HepG2 (cell line): Measurements from ENCODE around the gene INHA. TPM values are rescaled to one million over a fixed set of nuclear protein-coding genes. Genes with fewer than 3 reads are reported as not detected.

ENCODE experiments used
- ARHGAP35 ChIP-seq: sonication (generic); formaldehyde crosslinking; IDR thresholded peaks from 2 replicates; pipeline ENCODE4 v1.9.0; 2022; ENCODE audit warnings: mild to moderate bottlenecking, inconsistent platforms, moderate library complexity, missing genetic modification reagents, borderline replicate concordance
- CTCF ChIP-seq: sonication (generic); formaldehyde crosslinking; IDR thresholded peaks from 2 replicates; pipeline ENCODE4 v1.5.0; 2020; ENCODE audit warnings: mild to moderate bottlenecking, missing genetic modification reagents, moderate library complexity
- DBP ChIP-seq: sonication (generic); formaldehyde crosslinking; IDR thresholded peaks from 2 replicates; pipeline ENCODE4 v1.4.0; 2020; ENCODE audit warnings: missing genetic modification reagents; ENCODE audit errors: not compliant biosample characterization
- EED ChIP-seq: sonication (generic); formaldehyde crosslinking; IDR thresholded peaks from 2 replicates; pipeline ENCODE4 v1.5.0; 2020; ENCODE audit warnings: mild to moderate bottlenecking, missing genetic modification reagents
- ETV6 ChIP-seq: sonication (generic); formaldehyde crosslinking; conservative IDR thresholded peaks from 2 replicates; pipeline ENCODE4 v1.4.0; 2020; ENCODE audit warnings: missing genetic modification reagents
- FOXA3 ChIP-seq: IDR thresholded peaks from 2 replicates; pipeline ENCODE4 v1.6.1; 2016; ENCODE audit warnings: missing genetic modification reagents, missing compliant biosample characterization
- GABPB1 ChIP-seq: IDR thresholded peaks from 2 replicates; pipeline ENCODE4 v1.6.1; 2016; ENCODE audit warnings: mild to moderate bottlenecking, missing genetic modification reagents, moderate library complexity, missing compliant biosample characterization
- GLMP ChIP-seq: sonication (generic); formaldehyde crosslinking; IDR thresholded peaks from 2 replicates; pipeline ENCODE4 v1.9.0; 2021; ENCODE audit warnings: missing genetic modification reagents, mild to moderate bottlenecking, borderline replicate concordance
- KDM3A ChIP-seq: IDR thresholded peaks from 2 replicates; pipeline ENCODE4 v1.6.1; 2018; ENCODE audit warnings: low read depth, missing compliant biosample characterization
- MBD4 ChIP-seq: IDR thresholded peaks from 2 replicates; pipeline ENCODE4 v1.6.1; 2012; ENCODE audit warnings: low read length, inconsistent platforms, borderline replicate concordance
- PLSCR1 ChIP-seq: sonication (generic); formaldehyde crosslinking; IDR thresholded peaks from 2 replicates; pipeline ENCODE4 v1.5.0; 2020; ENCODE audit warnings: missing genetic modification reagents, mild to moderate bottlenecking, borderline replicate concordance
- SMARCE1 ChIP-seq: fragments of 450-650 bp; IDR thresholded peaks from 2 replicates; pipeline ENCODE4 v1.6.1; 2017; ENCODE audit warnings: borderline replicate concordance
- TOPORS ChIP-seq: sonication (generic); formaldehyde crosslinking; IDR thresholded peaks from 2 replicates; pipeline ENCODE4 v1.8.0; 2023; ENCODE audit warnings: mild to moderate bottlenecking, missing genetic modification reagents
- ZFP90 ChIP-seq: sonication (generic); formaldehyde crosslinking; IDR thresholded peaks from 2 replicates; pipeline ENCODE4 v1.8.0; 2022; ENCODE audit warnings: missing genetic modification reagents, mild to moderate bottlenecking, inconsistent platforms, borderline replicate concordance
- ZHX1 ChIP-seq: sonication (generic); formaldehyde crosslinking; IDR thresholded peaks from 2 replicates; pipeline ENCODE4 v1.8.1; 2022; ENCODE audit warnings: low read depth, mild to moderate bottlenecking, missing genetic modification reagents
- ZNF205 ChIP-seq: IDR thresholded peaks from 2 replicates; pipeline ENCODE4 v1.6.1; 2018; ENCODE audit warnings: missing biosample characterization, missing genetic modification reagents
- ZNF382 ChIP-seq: sonication (generic); formaldehyde crosslinking; IDR thresholded peaks from 2 replicates; pipeline ENCODE4 v1.5.0; 2020; ENCODE audit warnings: missing genetic modification reagents, mild to moderate bottlenecking, borderline replicate concordance
- ZNF557 ChIP-seq: sonication (generic); formaldehyde crosslinking; IDR thresholded peaks from 2 replicates; pipeline ENCODE4 v1.4.0; 2020; ENCODE audit warnings: missing genetic modification reagents
- ZNF605 ChIP-seq: sonication (generic); formaldehyde crosslinking; IDR thresholded peaks from 2 replicates; pipeline ENCODE4 v1.8.0; 2022; ENCODE audit warnings: mild to moderate bottlenecking, missing genetic modification reagents
- ZNF614 ChIP-seq: IDR thresholded peaks from 2 replicates; pipeline ENCODE4 v1.6.1; 2018; ENCODE audit warnings: missing biosample characterization, missing genetic modification reagents, inconsistent platforms, borderline replicate concordance
- ZNF780A ChIP-seq: sonication (generic); formaldehyde crosslinking; IDR thresholded peaks from 2 replicates; pipeline ENCODE4 v1.8.0; 2022; ENCODE audit warnings: mild to moderate bottlenecking, missing genetic modification reagents, moderate library complexity
- ZNF782 ChIP-seq: sonication (generic); formaldehyde crosslinking; IDR thresholded peaks from 2 replicates; pipeline ENCODE4 v1.4.0; 2020; ENCODE audit warnings: missing genetic modification reagents, mild to moderate bottlenecking, borderline replicate concordance
- polyA plus RNA-seq, 8 experiments: library from polyadenylated mRNA; depleted of rRNA in 3 of 8; stranded (reverse) in 7 of 8; unstranded in 1 of 8; fragments of >200 nt; fragmentation: Illumina TruSeq in 4 of 8; extraction: Trizol in 4 of 8; gene quantifications; 2 replicates each; pipeline versions ENCODE4 v1.2.1 to v1.2.3, GENCODE V29; 2011 to 2016; ENCODE audit warnings: low read depth in 4 of 8, missing spikeins in 1 of 8, mixed read lengths in 1 of 8; ENCODE audit not compliant: insufficient read depth in 1 of 8
- total RNA-seq, 5 experiments: library from RNA; depleted of rRNA; stranded (reverse); fragments of >200 nt; fragmentation: Illumina TruSeq; extraction: Trizol; gene quantifications; 2 replicates each; pipeline ENCODE4 v1.2.3, GENCODE V29; 2016; ENCODE audit warnings: low read depth in 1 of 5

Gene INHA
- total and polyA plus RNA-seq, 2 of the 13 experiments (the other 11 are each of a cell fraction or from before 2014, with no cell fraction given), result 4.1 to 15.2 TPM

- TF ChIP-seq GLMP (no peak), GABPB1 (CRISPR knock-in tag) (peak; percentile 80), PLSCR1 (CRISPR knock-in tag) (no peak), ZNF205 (CRISPR knock-in tag) (peak; percentile 51; the same call in 1 of the 2 replicates), MBD4 (no peak), ZNF557 (CRISPR knock-in tag) (no peak), ETV6 (peak; percentile 56; the same call in 1 of the 2 replicates), ARHGAP35 (CRISPR knock-in tag) (peak; percentile 98), ZNF382 (no peak), ZHX1 (CRISPR knock-in tag) (peak; percentile 65; the same call in 1 of the 2 replicates), ZNF605 (no peak; the same call in 1 of the 2 replicates), ZNF614 (no peak), SMARCE1 (no peak), ZFP90 (CRISPR knock-in tag) (no peak; the same call in 1 of the 2 replicates), ZNF780A (CRISPR knock-in tag) (0 out of 2 replicates have a peak, but pooled peaks have one; percentile 47), KDM3A (CRISPR knock-in tag) (no peak), TOPORS (peak; percentile 66), FOXA3 (CRISPR knock-in tag) (peak; percentile 30; the same call in 1 of the 2 replicates), ZNF782 (CRISPR knock-in tag) (peak; percentile 57), CTCF (CRISPR knock-in tag) (no peak; the same call in 1 of the 2 replicates), DBP (CRISPR knock-in tag) (peak; percentile 52), EED (CRISPR knock-in tag) (peak; percentile 99)
Measured at GRCh38 chr2:219552382-219553167, 19.5 kb upstream of the INHA start (continued).
